Endodermal cell (in vitro differentiated cells): ENCODE data around the gene RAP1GAP2. TPM values are rescaled to one million over a fixed set of nuclear protein-coding genes. Genes with fewer than 3 reads are reported as not detected.

Experiments used
- DNase-seq: peaks from one replicate; pipeline ENCODE4 v3.0.0-alpha.2; 2017
- H3K27ac ChIP-seq: 2 replicates; pipeline ENCODE4 v1.5.1; 2013; ENCODE audit warnings: mild to moderate bottlenecking, low read depth, low read length, moderate library complexity
- H3K27me3 ChIP-seq: 2 replicates; pipeline ENCODE4 v1.6.1; 2013; ENCODE audit warnings: mild to moderate bottlenecking, low read length, moderate library complexity; ENCODE audit not compliant: insufficient read depth, control insufficient read depth, poor library complexity, severe bottlenecking
- H3K36me3 ChIP-seq: 2 replicates; pipeline ENCODE4 v1.7.0; 2013; ENCODE audit warnings: mild to moderate bottlenecking, low read length, moderate library complexity; ENCODE audit not compliant: control insufficient read depth, insufficient read depth
- H3K4me1 ChIP-seq: one replicate; pipeline ENCODE4 v1.7.0; 2013; ENCODE audit warnings: low read length; ENCODE audit not compliant: control insufficient read depth, insufficient read depth
- H3K4me3 ChIP-seq: 2 replicates; pipeline ENCODE4 v1.5.1; 2013; ENCODE audit warnings: mild to moderate bottlenecking, low read length, moderate library complexity
- H3K9ac ChIP-seq: 2 replicates; pipeline ENCODE4 v1.6.1; 2013; ENCODE audit warnings: mild to moderate bottlenecking, low read length, moderate library complexity; ENCODE audit not compliant: poor library complexity, severe bottlenecking; ENCODE audit errors: extremely low read depth
- H3K9me3 ChIP-seq: 2 replicates; pipeline ENCODE4 v1.6.1; 2013; ENCODE audit warnings: mild to moderate bottlenecking, low read length, moderate library complexity; ENCODE audit not compliant: control insufficient read depth
- H3K27ac Mint-ChIP-seq: 2 replicates; pipeline ENCODE4 v1.8.0; 2020; ENCODE audit warnings: mixed read lengths
- H3K27me3 Mint-ChIP-seq: 2 replicates; pipeline ENCODE4 v1.8.0; 2021; ENCODE audit warnings: mild to moderate bottlenecking, mixed read lengths; ENCODE audit not compliant: insufficient read depth
- H3K36me3 Mint-ChIP-seq: 2 replicates; pipeline ENCODE4 v1.8.0; 2020; ENCODE audit warnings: low read depth, mixed read lengths
- H3K4me1 Mint-ChIP-seq: 2 replicates; pipeline ENCODE4 v1.8.0; 2020; ENCODE audit warnings: mixed read lengths
- H3K4me3 Mint-ChIP-seq: 2 replicates; pipeline ENCODE4 v1.8.0; 2020; ENCODE audit warnings: mild to moderate bottlenecking, moderate library complexity, mixed read lengths
- H3K9me3 Mint-ChIP-seq: 2 replicates; pipeline ENCODE4 v1.8.0; 2020; ENCODE audit warnings: mild to moderate bottlenecking, mixed read lengths
- CTCF ChIP-seq: fragments of 200-600 bp; sonication (generic); conservative IDR thresholded peaks from 2 replicates; pipeline ENCODE4 v1.5.0; 2021; ENCODE audit warnings: antibody characterized with exemption, mild to moderate bottlenecking
- WGBS, 2 experiments: methylation state at CpG; one replicate each; pipeline versions ENCODE4 v1.1.5 to v1.1.7; 2013; ENCODE audit warnings: missing lambda C conversion rate in 2 of 2, mixed read lengths in 1 of 2; ENCODE audit not compliant: insufficient coverage in 1 of 2, insufficient read length in 1 of 2; 5-methylcytosine and 5-hydroxymethylcytosine counted together
- total RNA-seq, 2 donors: library from RNA; stranded (reverse); fragmentation: NEBNext Ultra II Directional in 1 of 2; extraction: Animal tissue kit (Norgen Biotek cat#: 25700) in 1 of 2; gene quantifications; 2 replicates in 1 of 2; 3 replicates in 1 of 2; pipeline ENCODE4 v1.2.1, GENCODE V29; 2021

The RAP1GAP2 gene
- total RNA-seq, 2 donors from 2014 or later: 18.0 to 44.3 TPM

GRCh38 chr17:2952174-2952845, 156.1 kb downstream of the RAP1GAP2 start:
- H3K4me3 Mint-ChIP-seq: no peak overlapping the region

GRCh38 chr17:2954898-2955445, 158.7 kb downstream of the RAP1GAP2 start:
- Histone ChIP-seq H3K27ac (no peak overlapping the region), H3K4me1 (no peaks in the 10 kb centered on the region), H3K4me3 (no peak overlapping the region), H3K9ac (no peak overlapping the region), H3K9me3 (no peaks in the 10 kb centered on the region), H3K36me3 (no peaks in the 10 kb centered on the region), H3K27me3 (no peaks in the 10 kb centered on the region)
- no peak overlapping the region for H3K4me3 Mint-ChIP-seq
- no peaks in the 10 kb centered on the region for H3K27me3 Mint-ChIP-seq
- no peaks in the 10 kb centered on the region for H3K9me3 Mint-ChIP-seq
- DNase-seq: no peak
- peak overlapping the region; percentile 4 for H3K27ac Mint-ChIP-seq
- peaks cover 2% of the 10 kb centered on the region for H3K36me3 Mint-ChIP-seq
- peaks cover 19% of the 10 kb centered on the region for H3K4me1 Mint-ChIP-seq
- WGBS, 2 experiments: 82 to 85% methylated on average over 6 to 8 of the region's 8 CpGs
- no peak for TF ChIP-seq CTCF

More at GRCh38 chr17:2952174-2952845, 156.1 kb downstream of the RAP1GAP2 start:
- Mint-ChIP-seq H3K9me3 (no peaks in the 10 kb centered on the region), H3K27me3 (no peaks in the 10 kb centered on the region), H3K36me3 (peaks cover 2% of the 10 kb centered on the region), H3K4me1 (peaks cover 9% of the 10 kb centered on the region), H3K27ac (no peak overlapping the region)
- no peak overlapping the region for H3K27ac ChIP-seq
- peak; percentile 20 for DNase-seq
- no peaks in the 10 kb centered on the region for H3K27me3 ChIP-seq
- no peaks in the 10 kb centered on the region for H3K4me1 ChIP-seq
- no peaks in the 10 kb centered on the region for H3K36me3 ChIP-seq
- H3K4me3 ChIP-seq: no peak overlapping the region
- no peak overlapping the region for H3K9ac ChIP-seq
- TF ChIP-seq CTCF: no peak
- H3K9me3 ChIP-seq: no peaks in the 10 kb centered on the region
- WGBS, 2 experiments: 91 to 93% methylated on average over 5 to 8 of the region's 8 CpGs

DNA sequence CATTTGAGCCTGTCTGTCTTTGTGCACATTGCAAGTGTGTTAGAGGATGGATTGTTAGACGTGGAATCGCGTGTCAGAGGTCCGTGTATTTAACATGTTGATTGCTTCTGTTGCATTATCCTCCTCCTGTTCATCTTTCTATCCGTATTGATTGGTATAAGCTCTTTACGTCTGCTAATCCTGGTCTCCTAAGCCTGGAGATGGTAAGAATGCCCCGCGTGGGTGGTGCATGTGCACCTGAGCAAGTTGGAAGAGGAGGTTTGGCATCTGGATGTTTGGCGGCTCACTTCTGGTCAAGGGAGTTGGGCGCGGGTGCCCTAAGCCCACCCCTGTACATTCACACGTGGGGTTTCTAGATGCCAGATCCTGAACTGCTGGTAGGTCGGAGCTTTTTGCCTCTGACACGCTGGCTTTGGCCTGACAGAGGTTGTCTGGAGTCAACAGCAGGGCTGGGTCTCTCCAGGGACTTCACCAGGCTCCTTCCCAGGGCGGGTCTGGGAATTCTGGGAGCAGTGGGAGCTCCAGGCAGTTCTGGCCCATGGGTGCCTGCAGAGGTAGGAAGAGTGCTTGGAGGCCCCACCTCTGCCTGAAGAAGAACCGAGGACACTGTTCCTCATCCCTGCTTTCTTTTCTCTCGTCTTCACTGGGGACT, 159.8 kb downstream of the RAP1GAP2 start:
- TF ChIP-seq CTCF: no peak

More for the DNA sequence above, 159.8 kb downstream of the RAP1GAP2 start:
- 89 to 92% methylated on average over 9 to 17 of the region's 17 CpGs for WGBS, 2 experiments
- peaks cover 19% of the 10 kb centered on the region for H3K4me1 Mint-ChIP-seq
- H3K9me3 Mint-ChIP-seq: no peaks in the 10 kb centered on the region
- H3K9me3 ChIP-seq: no peaks in the 10 kb centered on the region
- peak overlapping the region; percentile 72 for H3K27ac Mint-ChIP-seq
- no peak overlapping the region for H3K4me3 Mint-ChIP-seq
- no peaks in the 10 kb centered on the region for H3K36me3 ChIP-seq
- peaks cover 2% of the 10 kb centered on the region for H3K36me3 Mint-ChIP-seq
- H3K27me3 Mint-ChIP-seq: no peaks in the 10 kb centered on the region
- no peaks in the 10 kb centered on the region for H3K27me3 ChIP-seq
- H3K4me3 ChIP-seq: no peak overlapping the region
- no peaks in the 10 kb centered on the region for H3K4me1 ChIP-seq
- DNase-seq: no peak
- H3K9ac ChIP-seq: no peak overlapping the region
- no peak overlapping the region for H3K27ac ChIP-seq
